Panc1 (cell line): ENCODE measurements around the gene FGD5. TPM values are rescaled to one million over a fixed set of nuclear protein-coding genes. Genes with fewer than 3 reads are reported as not detected.

ENCODE experiments used
- ATAC-seq: fragments of 200-7000 bp; cut with Tn5 transposase; 2 replicates; pipeline ENCODE4 v1.9.1; 2020; ENCODE audit warnings: mild to moderate bottlenecking, moderate library complexity
- BruUV-seq: library from RNA; stranded (reverse); fragments of 400-500 nt; replicated peaks from 2 replicates; lab custom pipeline; 2021; lab: Mats Ljungman, UMichigan
- CTCF ChIA-PET: fragments of 300-600 bp; sonication (Branson Sonifier 250); formaldehyde crosslinking; loops from one replicate; lab custom pipeline; 2022; ENCODE audit warnings: antibody characterized with exemption; lab: Charles Lee
- POLR2A ChIA-PET: fragments of 300-600 bp; sonication (Branson Sonifier 250); formaldehyde crosslinking; loops from one replicate; lab custom pipeline; 2022; ENCODE audit warnings: antibody characterized with exemption; lab: Charles Lee
- DNase-seq: peaks from one replicate; pipeline ENCODE4 v3.0.0-alpha.2; 2010; ENCODE audit warnings: low read depth, low spot score
- H3K27ac ChIP-seq: 2 replicates; pipeline ENCODE4 v1.5.1; 2011; ENCODE audit warnings: mild to moderate bottlenecking, low read length, inconsistent platforms
- H3K27me3 ChIP-seq: fragments of 200-500 bp; sonication (Bioruptor generic); 2 replicates; pipeline ENCODE4 v1.6.0; 2014; ENCODE audit warnings: low read length, inconsistent platforms; ENCODE audit not compliant: control insufficient read depth, insufficient read depth
- H3K36me3 ChIP-seq: fragments of 200-500 bp; sonication (Bioruptor generic); 2 replicates; pipeline ENCODE4 v1.5.1; 2014; ENCODE audit warnings: inconsistent platforms, mild to moderate bottlenecking, low read length, moderate library complexity; ENCODE audit not compliant: control insufficient read depth, insufficient read depth
- H3K4me1 ChIP-seq: 2 replicates; pipeline ENCODE4 v1.5.1; 2011; ENCODE audit warnings: inconsistent platforms, mild to moderate bottlenecking, low read length, moderate library complexity; ENCODE audit not compliant: control insufficient read depth, insufficient read depth
- H3K4me3 ChIP-seq, 2 experiments: 2 replicates each; pipeline ENCODE4 v1.5.1; 2011 to 2012; ENCODE audit warnings: low read depth in 2 of 2, low read length in 2 of 2, mild to moderate bottlenecking in 2 of 2, inconsistent platforms in 1 of 2, moderate library complexity in 1 of 2
- H3K9me3 ChIP-seq: fragments of 200-500 bp; sonication (Bioruptor generic); 2 replicates; pipeline ENCODE4 v1.5.1; 2014; ENCODE audit warnings: low read depth, mild to moderate bottlenecking, inconsistent platforms, low read length, moderate library complexity; ENCODE audit not compliant: control insufficient read depth, insufficient read depth
- CTCF ChIP-seq: fragments of 450-650 bp; IDR thresholded peaks from 2 replicates; pipeline ENCODE4 v1.5.1; 2017; ENCODE audit warnings: mild to moderate bottlenecking
- POLR2AphosphoS5 ChIP-seq: IDR thresholded peaks from 2 replicates; pipeline ENCODE4 v1.6.1; 2012; ENCODE audit warnings: mild to moderate bottlenecking, low read depth, low read length, moderate library complexity
- SIN3A ChIP-seq: IDR thresholded peaks from 2 replicates; pipeline ENCODE4 v1.6.1; 2012; ENCODE audit warnings: low read depth, mild to moderate bottlenecking, low read length, moderate library complexity, borderline replicate concordance; ENCODE audit not compliant: insufficient read depth
- TCF7L2 ChIP-seq: IDR thresholded peaks from 2 replicates; pipeline ENCODE4 v1.6.1; 2011; ENCODE audit warnings: mild to moderate bottlenecking, low read depth, low read length, inconsistent platforms
- in situ Hi-C: cut with HindIII; loops from 2 replicates; pipeline ENCODE4 v1.10.0; 2016; ENCODE audit warnings: low sequenced_read_pairs, low pct_unique_long_range_greater_than_20kb
- intact Hi-C: fragments of 100-400 bp; cut with micrococcal nuclease; formaldehyde crosslinking; loops from one replicate; pipeline ENCODE4 v1.10.0; 2022; ENCODE audit not compliant: unreplicated experiment
- total RNA-seq: library from RNA; stranded (reverse); gene quantifications from one replicate; pipeline ENCODE4 v1.2.1, GENCODE V29; 2021; ENCODE audit not compliant: unreplicated experiment
- TF ChIP-seq, protein P1 (sequence below), 2 experiments: IDR thresholded peaks; 2 replicates each; pipeline ENCODE4 v1.6.1; 2011 to 2012; ENCODE audit warnings: low read depth in 2 of 2, control low read depth in 1 of 2, low read length in 1 of 2, mild to moderate bottlenecking in 1 of 2, moderate library complexity in 1 of 2; ENCODE audit not compliant: insufficient read depth in 1 of 2

The FGD5 gene
- total RNA-seq, 1 experiment from 2014 or later = 0.77 TPM

DNA sequence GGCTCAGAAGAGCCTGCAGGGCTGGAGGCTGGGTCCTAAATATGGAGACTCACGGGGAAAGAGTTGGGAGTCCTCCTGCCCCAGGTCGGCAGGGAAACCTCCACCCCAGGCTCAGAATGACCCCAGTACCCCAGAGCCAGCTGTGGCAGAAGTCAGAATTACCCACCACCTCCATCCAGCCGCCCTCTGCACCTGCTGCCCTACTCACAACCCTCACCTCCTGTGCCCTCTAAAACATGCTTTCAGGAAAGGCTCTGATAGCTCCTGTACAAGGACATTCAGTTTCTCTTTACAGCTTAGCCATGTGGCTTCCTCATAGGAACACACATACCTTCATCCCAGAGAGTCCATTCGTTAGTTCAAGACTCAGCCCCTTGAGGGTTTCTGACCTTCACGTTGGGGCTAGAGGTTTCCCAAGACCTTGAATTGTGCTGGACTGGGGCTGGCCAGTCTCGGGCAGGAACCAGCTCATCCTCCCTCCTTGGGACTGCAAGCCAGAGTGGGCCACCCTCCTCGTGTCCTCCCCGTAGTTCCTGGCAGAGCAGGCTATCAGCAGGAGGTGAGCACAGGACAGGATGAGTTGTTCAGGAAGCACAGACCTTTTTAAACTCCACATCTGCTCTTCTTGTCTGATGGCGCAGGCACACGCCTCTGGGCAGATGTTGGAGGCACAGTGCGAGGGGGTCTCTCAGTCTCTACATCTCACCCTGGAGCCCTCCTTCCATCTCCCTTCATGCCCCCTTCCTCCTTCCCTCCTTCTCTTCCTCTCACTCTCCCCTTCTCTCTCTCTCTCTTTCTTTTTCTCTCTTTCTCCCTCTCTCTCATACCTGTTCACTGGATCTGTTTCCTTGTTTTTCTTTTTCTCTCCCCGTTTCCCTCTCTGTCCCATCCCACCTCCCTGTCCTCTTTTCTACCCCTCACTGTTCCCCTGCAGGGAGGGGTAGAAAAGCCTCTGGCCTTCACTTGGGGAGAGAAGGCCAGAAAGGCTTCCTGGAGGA, 72.7 kb downstream of the FGD5 start:
- no peak; the same call in 1 of the 2 replicates for ATAC-seq
- in situ Hi-C loops (no loop called here), intact Hi-C loops (no loop called here)
- ChIA-PET POLR2A (no interaction called here), CTCF (no interaction called here)
- Histone ChIP-seq H3K9me3 (no peaks in the 10 kb centered on the region), H3K27ac (no peak overlapping the region), H3K27me3 (peaks cover 3% of the 10 kb centered on the region), H3K36me3 (no peaks in the 10 kb centered on the region), H3K4me1 (no peaks in the 10 kb centered on the region), H3K4me3 (no peak overlapping the region)
- BruUV-seq = no TSS peak
- no peak for DNase-seq
- TF ChIP-seq POLR2AphosphoS5 (no peak), CTCF (no peak), SIN3A (no peak), TCF7L2 (no peak)
- TF ChIP-seq, protein P1, sequence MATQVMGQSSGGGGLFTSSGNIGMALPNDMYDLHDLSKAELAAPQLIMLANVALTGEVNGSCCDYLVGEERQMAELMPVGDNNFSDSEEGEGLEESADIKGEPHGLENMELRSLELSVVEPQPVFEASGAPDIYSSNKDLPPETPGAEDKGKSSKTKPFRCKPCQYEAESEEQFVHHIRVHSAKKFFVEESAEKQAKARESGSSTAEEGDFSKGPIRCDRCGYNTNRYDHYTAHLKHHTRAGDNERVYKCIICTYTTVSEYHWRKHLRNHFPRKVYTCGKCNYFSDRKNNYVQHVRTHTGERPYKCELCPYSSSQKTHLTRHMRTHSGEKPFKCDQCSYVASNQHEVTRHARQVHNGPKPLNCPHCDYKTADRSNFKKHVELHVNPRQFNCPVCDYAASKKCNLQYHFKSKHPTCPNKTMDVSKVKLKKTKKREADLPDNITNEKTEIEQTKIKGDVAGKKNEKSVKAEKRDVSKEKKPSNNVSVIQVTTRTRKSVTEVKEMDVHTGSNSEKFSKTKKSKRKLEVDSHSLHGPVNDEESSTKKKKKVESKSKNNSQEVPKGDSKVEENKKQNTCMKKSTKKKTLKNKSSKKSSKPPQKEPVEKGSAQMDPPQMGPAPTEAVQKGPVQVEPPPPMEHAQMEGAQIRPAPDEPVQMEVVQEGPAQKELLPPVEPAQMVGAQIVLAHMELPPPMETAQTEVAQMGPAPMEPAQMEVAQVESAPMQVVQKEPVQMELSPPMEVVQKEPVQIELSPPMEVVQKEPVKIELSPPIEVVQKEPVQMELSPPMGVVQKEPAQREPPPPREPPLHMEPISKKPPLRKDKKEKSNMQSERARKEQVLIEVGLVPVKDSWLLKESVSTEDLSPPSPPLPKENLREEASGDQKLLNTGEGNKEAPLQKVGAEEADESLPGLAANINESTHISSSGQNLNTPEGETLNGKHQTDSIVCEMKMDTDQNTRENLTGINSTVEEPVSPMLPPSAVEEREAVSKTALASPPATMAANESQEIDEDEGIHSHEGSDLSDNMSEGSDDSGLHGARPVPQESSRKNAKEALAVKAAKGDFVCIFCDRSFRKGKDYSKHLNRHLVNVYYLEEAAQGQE (IDR thresholded peaks at IDR 0.05; ENCODE audit: insufficient read depth in 1 of 2, low read depth in 2 of 2, low read length in 1 of 2) = no peak

GRCh38 chr3:14892226-14892625, 73.5 kb downstream of the FGD5 start:
- BruUV-seq = no TSS peak
- peaks cover 3% of the 10 kb centered on the region for H3K27me3 ChIP-seq
- no peak overlapping the region for H3K27ac ChIP-seq
- no peaks in the 10 kb centered on the region for H3K36me3 ChIP-seq
- in situ Hi-C loops (no loop called here), intact Hi-C loops (no loop called here)
- no peak overlapping the region for H3K4me3 ChIP-seq
- ChIA-PET POLR2A (no interaction called here), CTCF (no interaction called here)
- DNase-seq = no peak
- no peak for TF ChIP-seq POLR2AphosphoS5
- H3K9me3 ChIP-seq = no peaks in the 10 kb centered on the region
- ATAC-seq = no peak
- H3K4me1 ChIP-seq = no peaks in the 10 kb centered on the region

GRCh38 chr3:14894085-14894484, 75.3 kb downstream of the FGD5 start:
- ChIA-PET POLR2A (interaction anchor here (0.6 kb wide), 2 partner anchors 119 to 381 kb away, joined by 3 to 8 read pairs; no protein-coding TSS in a partner anchor), CTCF (no interaction called here)
- Histone ChIP-seq H3K27me3 (peaks cover 3% of the 10 kb centered on the region), H3K36me3 (no peaks in the 10 kb centered on the region), H3K4me3 (no peak overlapping the region), H3K4me1 (no peaks in the 10 kb centered on the region), H3K27ac (no peak overlapping the region), H3K9me3 (no peaks in the 10 kb centered on the region)
- no peak for ATAC-seq
- DNase-seq = no peak
- in situ Hi-C loops (no loop called here), intact Hi-C loops (no loop called here)
- TF ChIP-seq TCF7L2 (no peak), CTCF (no peak), POLR2AphosphoS5 (no peak), SIN3A (no peak)
- TF ChIP-seq, protein P1 (IDR thresholded peaks at IDR 0.05; ENCODE audit: insufficient read depth in 1 of 2, low read depth in 2 of 2, low read length in 1 of 2) = no peak
- BruUV-seq = no TSS peak
